A673 (cell line): ENCODE data around the gene FLNC. TPM values are rescaled to one million over a fixed set of nuclear protein-coding genes. Genes with fewer than 3 reads are reported as not detected.

Source experiments
- BruUV-seq: library from RNA; stranded (reverse); fragments of 400-500 nt; replicated peaks from 2 replicates; lab custom pipeline; 2021; lab: Mats Ljungman, UMichigan
- CTCF ChIA-PET: fragments of 300-600 bp; sonication (Branson Sonifier 250); formaldehyde crosslinking; loops from one replicate; lab custom pipeline; 2022; ENCODE audit warnings: antibody characterized with exemption; lab: Charles Lee
- POLR2A ChIA-PET: fragments of 300-600 bp; sonication (Branson Sonifier 250); formaldehyde crosslinking; loops from one replicate; lab custom pipeline; 2022; ENCODE audit warnings: antibody characterized with exemption; ENCODE audit not compliant: low non-redundant PET; lab: Charles Lee
- DNase-seq: peaks from one replicate; pipeline ENCODE4 v3.0.0-alpha.2; 2015; ENCODE audit warnings: low spot score
- H3K27ac ChIP-seq: fragments of 200-600 bp; sonication (generic); 2 replicates; pipeline ENCODE4 v1.5.1; 2016; ENCODE audit warnings: mixed run types, low read depth, mild to moderate bottlenecking, mixed read lengths, antibody characterized with exemption, low read length; ENCODE audit not compliant: poor library complexity, severe bottlenecking
- H3K27me3 ChIP-seq: fragments of 200-600 bp; sonication (generic); replicated peaks from 2 replicates; pipeline ENCODE4 v1.6.1; 2017; ENCODE audit warnings: mixed run types, low read depth, mild to moderate bottlenecking, mixed read lengths, antibody characterized with exemption, low read length; ENCODE audit not compliant: insufficient read depth, poor library complexity
- H3K36me3 ChIP-seq: fragments of 200-600 bp; sonication (generic); 2 replicates; pipeline ENCODE4 v1.6.1; 2016; ENCODE audit warnings: mixed run types, mild to moderate bottlenecking, mixed read lengths, antibody characterized with exemption, low read length; ENCODE audit not compliant: insufficient read depth, poor library complexity, severe bottlenecking
- H3K4me1 ChIP-seq: fragments of 200-600 bp; sonication (generic); 2 replicates; pipeline ENCODE4 v1.6.1; 2017; ENCODE audit warnings: mixed run types, mild to moderate bottlenecking, mixed read lengths, antibody characterized with exemption, low read length; ENCODE audit not compliant: insufficient read depth, poor library complexity, severe bottlenecking
- H3K4me3 ChIP-seq: fragments of 200-600 bp; sonication (generic); 2 replicates; pipeline ENCODE4 v1.5.1; 2016; ENCODE audit warnings: low read depth, mixed run types, mild to moderate bottlenecking, mixed read lengths, low read length; ENCODE audit not compliant: poor library complexity, severe bottlenecking
- H3K9me3 ChIP-seq: fragments of 200-600 bp; sonication (generic); 2 replicates; pipeline ENCODE4 v1.6.1; 2016; ENCODE audit warnings: mixed run types, low read depth, mild to moderate bottlenecking, mixed read lengths, antibody characterized with exemption, low read length; ENCODE audit not compliant: poor library complexity, severe bottlenecking
- EZH2 ChIP-seq: fragments of 200-600 bp; sonication (generic); IDR thresholded peaks from 2 replicates; pipeline ENCODE4 v1.6.1; 2017; ENCODE audit warnings: borderline replicate concordance, low read depth, mild to moderate bottlenecking, mixed read lengths, antibody characterized with exemption, low read length; ENCODE audit not compliant: poor library complexity, severe bottlenecking
- intact Hi-C: fragments of 100-400 bp; cut with micrococcal nuclease; formaldehyde crosslinking; loops from one replicate; pipeline ENCODE4 v1.10.0; 2022; ENCODE audit not compliant: unreplicated experiment
- total RNA-seq: library from RNA; stranded (reverse); gene quantifications from 2 replicates; pipeline ENCODE4 v1.2.3, GENCODE V29; 2021
- TF ChIP-seq, protein P1 (sequence below): fragments of 300-800, 200-600 bp; sonication (generic); conservative IDR thresholded peaks from 2 replicates; pipeline ENCODE4 v1.5.1; 2017; ENCODE audit warnings: low read depth, mild to moderate bottlenecking, antibody characterized with exemption, low read length, moderate library complexity, mixed read lengths

The FLNC gene
- total RNA-seq, 1 experiment from 2014 or later = 6.5 TPM

DNA sequence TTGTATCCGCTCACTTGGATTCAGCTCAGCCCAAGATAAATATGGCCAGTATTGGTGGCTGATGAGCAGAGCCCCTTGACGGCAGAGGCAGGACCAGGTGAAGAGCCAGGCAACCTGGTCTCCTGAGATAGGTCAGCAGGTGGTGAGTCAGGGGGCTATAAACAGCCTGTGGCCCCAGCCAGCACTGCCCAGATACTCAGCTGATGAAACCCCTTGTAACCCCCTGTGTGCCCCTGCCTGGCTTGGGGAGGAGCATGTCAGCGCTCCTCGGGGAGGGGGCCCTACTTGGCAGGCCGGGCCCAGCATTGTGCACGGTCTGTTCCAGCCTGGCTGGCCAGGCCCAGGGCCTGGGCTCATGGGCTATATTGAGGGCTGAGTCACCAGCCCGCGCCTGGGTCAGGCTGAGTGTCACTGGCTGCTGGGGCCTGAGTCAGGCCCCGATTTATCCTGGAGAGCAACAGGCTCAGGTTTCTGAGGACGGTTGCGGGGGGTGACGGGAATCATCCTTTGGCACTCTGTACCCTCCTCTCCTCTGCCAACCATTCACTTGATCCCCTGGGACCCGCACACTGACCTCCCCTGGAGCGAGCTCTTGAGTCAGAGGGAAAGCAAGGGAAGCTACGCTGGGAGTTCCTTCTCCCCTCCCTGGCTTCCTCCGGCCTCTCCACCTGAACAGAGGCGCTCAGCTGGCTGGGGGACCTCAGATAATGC, 2.8 kb upstream of the FLNC start:
- Histone ChIP-seq H3K4me3 (no peak overlapping the region), H3K9me3 (no peaks in the 10 kb centered on the region), H3K4me1 (peaks cover 19% of the 10 kb centered on the region), H3K36me3 (no peaks in the 10 kb centered on the region), H3K27ac (no peak overlapping the region), H3K27me3 (no peaks in the 10 kb centered on the region)
- BruUV-seq = no TSS peak
- ChIA-PET POLR2A (no interaction called here), CTCF (no interaction called here)
- intact Hi-C loops = no loop called here
- DNase-seq = no peak
- TF ChIP-seq EZH2 = no peak
- TF ChIP-seq, protein P1, sequence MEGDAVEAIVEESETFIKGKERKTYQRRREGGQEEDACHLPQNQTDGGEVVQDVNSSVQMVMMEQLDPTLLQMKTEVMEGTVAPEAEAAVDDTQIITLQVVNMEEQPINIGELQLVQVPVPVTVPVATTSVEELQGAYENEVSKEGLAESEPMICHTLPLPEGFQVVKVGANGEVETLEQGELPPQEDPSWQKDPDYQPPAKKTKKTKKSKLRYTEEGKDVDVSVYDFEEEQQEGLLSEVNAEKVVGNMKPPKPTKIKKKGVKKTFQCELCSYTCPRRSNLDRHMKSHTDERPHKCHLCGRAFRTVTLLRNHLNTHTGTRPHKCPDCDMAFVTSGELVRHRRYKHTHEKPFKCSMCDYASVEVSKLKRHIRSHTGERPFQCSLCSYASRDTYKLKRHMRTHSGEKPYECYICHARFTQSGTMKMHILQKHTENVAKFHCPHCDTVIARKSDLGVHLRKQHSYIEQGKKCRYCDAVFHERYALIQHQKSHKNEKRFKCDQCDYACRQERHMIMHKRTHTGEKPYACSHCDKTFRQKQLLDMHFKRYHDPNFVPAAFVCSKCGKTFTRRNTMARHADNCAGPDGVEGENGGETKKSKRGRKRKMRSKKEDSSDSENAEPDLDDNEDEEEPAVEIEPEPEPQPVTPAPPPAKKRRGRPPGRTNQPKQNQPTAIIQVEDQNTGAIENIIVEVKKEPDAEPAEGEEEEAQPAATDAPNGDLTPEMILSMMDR = no peak

DNA sequence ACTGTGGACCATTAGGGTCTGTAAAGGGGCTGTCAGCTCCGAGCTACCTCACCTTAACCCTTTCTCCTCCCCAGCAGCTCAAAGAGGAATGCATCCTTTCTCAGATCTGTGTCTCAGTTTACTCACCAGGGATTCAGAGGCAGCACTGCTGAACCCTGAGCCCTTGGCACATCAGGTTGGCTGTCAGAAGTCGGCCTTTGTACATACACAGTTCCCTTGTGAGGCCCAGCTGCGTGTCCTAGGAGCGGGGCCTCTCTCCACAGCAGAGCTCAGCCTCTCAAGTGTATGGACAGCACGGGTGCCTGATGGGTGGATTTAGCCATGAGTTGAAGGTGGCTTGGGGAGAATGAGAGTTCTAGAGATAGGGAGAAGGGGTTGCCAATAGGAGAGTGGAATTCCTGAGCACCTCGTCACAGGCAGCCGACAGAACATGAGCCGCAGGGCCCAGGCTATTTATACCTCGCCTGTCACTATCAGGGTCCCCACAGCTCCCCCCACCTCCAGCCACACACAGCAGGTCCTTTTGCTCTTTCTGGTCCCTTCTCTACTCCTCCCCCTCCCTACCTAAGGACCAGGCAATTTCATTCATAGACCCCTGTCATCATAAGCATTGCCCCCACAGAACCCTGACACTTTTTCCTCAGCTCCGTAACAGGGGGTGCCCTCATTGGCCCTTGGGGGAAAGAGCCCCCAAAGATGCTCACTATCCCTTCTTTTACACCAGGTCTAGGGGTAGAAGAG, 2.1 kb upstream of the FLNC start:
- no peak for DNase-seq
- no peaks in the 10 kb centered on the region for H3K27me3 ChIP-seq
- H3K36me3 ChIP-seq = no peaks in the 10 kb centered on the region
- no peaks in the 10 kb centered on the region for H3K9me3 ChIP-seq
- TF ChIP-seq, protein P1 = no peak
- no peak for TF ChIP-seq EZH2
- H3K27ac ChIP-seq = no peak overlapping the region
- no TSS peak for BruUV-seq
- POLR2A ChIA-PET = no interaction called here
- peaks cover 26% of the 10 kb centered on the region for H3K4me1 ChIP-seq
- H3K4me3 ChIP-seq = no peak overlapping the region
- intact Hi-C loops = no loop called here
- CTCF ChIA-PET = no interaction called here

DNA sequence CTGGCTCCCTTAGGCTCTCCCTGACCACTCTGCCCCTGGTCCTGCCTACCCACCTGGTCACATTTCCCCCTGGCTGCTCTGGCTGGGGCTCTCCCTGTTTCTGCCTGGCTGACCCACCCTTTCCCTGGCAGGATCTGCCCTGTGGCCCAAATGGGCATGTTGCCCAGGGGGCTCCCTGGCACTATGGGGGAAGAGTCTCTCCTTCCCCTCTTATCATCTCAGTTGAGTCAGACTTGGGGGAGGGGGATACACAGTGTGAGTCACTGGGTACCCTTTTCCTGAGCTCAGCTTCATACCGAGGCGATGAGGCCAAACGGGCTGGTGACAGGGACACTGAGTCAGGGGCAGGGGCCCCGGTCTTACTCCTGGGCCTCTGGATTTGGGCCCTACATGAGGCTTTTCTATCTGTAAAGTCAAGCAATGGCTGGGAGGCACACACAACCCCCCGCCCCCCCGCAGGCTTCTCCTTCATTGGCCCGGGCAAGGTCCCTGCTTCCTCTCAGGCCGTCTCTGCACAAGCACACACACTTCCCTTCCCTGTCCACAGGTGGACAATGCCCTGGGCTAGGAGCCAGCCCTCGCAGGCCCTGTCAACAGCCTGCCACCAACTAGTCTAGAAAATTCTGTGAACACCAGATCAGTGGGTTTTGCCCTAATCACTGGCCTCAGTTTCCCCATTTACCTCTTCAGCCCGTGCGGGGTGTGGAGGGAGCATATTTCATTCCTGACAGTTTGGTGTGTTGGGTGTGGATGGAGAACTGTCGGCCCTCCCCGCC, 627 bp upstream of the FLNC start:
- Histone ChIP-seq H3K4me3 (peak overlapping the region; percentile 48), H3K9me3 (no peaks in the 10 kb centered on the region), H3K27me3 (no peaks in the 10 kb centered on the region), H3K4me1 (peaks cover 33% of the 10 kb centered on the region), H3K36me3 (no peaks in the 10 kb centered on the region), H3K27ac (no peak overlapping the region)
- ChIA-PET POLR2A (no interaction called here), CTCF (no interaction called here)
- no peak for DNase-seq
- no TSS peak for BruUV-seq
- intact Hi-C loops = no loop called here
- no peak for TF ChIP-seq EZH2
- TF ChIP-seq, protein P1 = no peak
